ENCODE measurements around the gene PCBP3.
A peak's percentile ranks its signal among the peaks of the same experiment; 100 is the strongest.
"Not testable (repeated sequence)": the region's sequence is repeated elsewhere in the genome, so short reads cannot be mapped to it uniquely, and the experiment has no call there.

The PCBP3 gene

GRCh38 chr21:45613396-45613795, 30.1 kb upstream of the PCBP3 start:
- DNase-seq (ENCODE audit: low read depth in 1 of 2, low spot score in 1 of 2): no peak

GRCh38 chr21:45613881-45614280, 29.6 kb upstream of the PCBP3 start:
- DNase-seq (ENCODE audit: low read depth in 1 of 2, low spot score in 1 of 2): no peak

GRCh38 chr21:45615145-45615711, 28.3 kb upstream of the PCBP3 start:
- peak; percentile 67 to 78 for DNase-seq (ENCODE audit: low read depth in 1 of 2, low spot score in 1 of 2)

GRCh38 chr21:45617021-45617921, 26.3 kb upstream of the PCBP3 start:
- no peak for DNase-seq (ENCODE audit: low read depth in 1 of 2, low spot score in 1 of 2)

- no peak for DNase-seq (ENCODE audit: low read depth in 1 of 2, low spot score in 1 of 2)
Observed at GRCh38 chr21:45618287-45618686, 25.2 kb upstream of the PCBP3 start.

- no peak for DNase-seq (ENCODE audit: low read depth in 1 of 2, low spot score in 1 of 2)
Observed at GRCh38 chr21:45618846-45619485, 24.6 kb upstream of the PCBP3 start.

GRCh38 chr21:45620201-45620923, 23.2 kb upstream of the PCBP3 start:
- no peak for DNase-seq (ENCODE audit: low read depth in 1 of 2, low spot score in 1 of 2)

GRCh38 chr21:45621435-45622331, 21.8 kb upstream of the PCBP3 start:
- not testable (repeated sequence) for DNase-seq (ENCODE audit: low read depth in 1 of 2, low spot score in 1 of 2)

- DNase-seq (ENCODE audit: low read depth in 1 of 2, low spot score in 1 of 2): no peak
Observed at GRCh38 chr21:45622416-45623097, 21.0 kb upstream of the PCBP3 start.

GRCh38 chr21:45623436-45623835, 20.1 kb upstream of the PCBP3 start:
- DNase-seq (ENCODE audit: low read depth in 1 of 2, low spot score in 1 of 2): no peak

GRCh38 chr21:45626127-45626526, 17.4 kb upstream of the PCBP3 start:
- DNase-seq (ENCODE audit: low read depth in 1 of 2, low spot score in 1 of 2): not testable (repeated sequence)

GRCh38 chr21:45629046-45629981, 14.2 kb upstream of the PCBP3 start:
- DNase-seq (ENCODE audit: low read depth in 1 of 2, low spot score in 1 of 2): no peak

- no peak for DNase-seq (ENCODE audit: low read depth in 1 of 2, low spot score in 1 of 2)
Observed at GRCh38 chr21:45630066-45630694, 13.3 kb upstream of the PCBP3 start.

- DNase-seq (ENCODE audit: low read depth in 1 of 2, low spot score in 1 of 2): no peak
Observed at GRCh38 chr21:45630876-45631275, 12.6 kb upstream of the PCBP3 start.

GRCh38 chr21:45631540-45631939, 12.0 kb upstream of the PCBP3 start:
- no peak for DNase-seq (ENCODE audit: low read depth in 1 of 2, low spot score in 1 of 2)

GRCh38 chr21:45632160-45632559, 11.4 kb upstream of the PCBP3 start:
- DNase-seq (ENCODE audit: low read depth in 1 of 2, low spot score in 1 of 2): no peak

- no peak for DNase-seq (ENCODE audit: low read depth in 1 of 2, low spot score in 1 of 2)
Observed at GRCh38 chr21:45632637-45633251, 10.8 kb upstream of the PCBP3 start.

Measured in activated T-helper 1 cell treated with anti-CD3 and anti-CD28 coated beads, Interleukin-2, amount 50 U/mL, for 16 hours (primary cell).